Transverse colon (tissue), 4 donors: Measurements from ENCODE around the gene IL1R1. TPM values are rescaled to one million over a fixed set of nuclear protein-coding genes. Genes with fewer than 3 reads are reported as not detected.

Experiments used
- DNase-seq: peaks from one replicate; pipeline ENCODE4 v3.0.0-alpha.2; 2019
- H3K27ac ChIP-seq, 4 donors: fragments of 200-600 bp; sonication (generic); 2 replicates each; pipeline ENCODE4 v1.5.1; 2016 to 2018; ENCODE audit warnings: inconsistent platforms in 4 of 4
- H3K27me3 ChIP-seq: fragments of 200-600 bp; sonication (generic); 2 replicates; pipeline ENCODE4 v1.5.1; 2017; ENCODE audit warnings: inconsistent platforms
- H3K36me3 ChIP-seq, 4 donors: fragments of 200-600 bp; sonication (generic); 2 replicates each; pipeline ENCODE4 v1.5.1; 2017 to 2019; ENCODE audit warnings: inconsistent platforms in 4 of 4
- H3K4me1 ChIP-seq, 4 donors: fragments of 200-600 bp; sonication (generic); 2 replicates each; pipeline ENCODE4 v1.5.1; 2017 to 2020; ENCODE audit warnings: inconsistent platforms in 4 of 4
- H3K4me3 ChIP-seq, 4 donors: fragments of 200-600 bp; sonication (generic); 1 replicate in 1 of 4; 2 replicates in 3 of 4; pipeline versions ENCODE4 v1.5.1 to v1.6.1; 2017 to 2019; ENCODE audit warnings: inconsistent platforms in 4 of 4
- H3K9me3 ChIP-seq, 2 donors: fragments of 200-600 bp; sonication (generic); 2 replicates each; pipeline ENCODE4 v1.5.1; 2017 to 2019; ENCODE audit warnings: inconsistent platforms in 2 of 2
- EP300 ChIP-seq: sonication (generic); formaldehyde crosslinking; IDR thresholded peaks from one replicate; pipeline ENCODE4 v1.6.1; 2017; ENCODE audit warnings: antibody characterized with exemption, low read depth
- POLR2A ChIP-seq: fragments of 450-650 bp; IDR thresholded peaks from one replicate; pipeline ENCODE4 v1.6.1; 2016; ENCODE audit warnings: antibody characterized with exemption, mild to moderate bottlenecking, moderate library complexity
- POLR2AphosphoS5 ChIP-seq, 3 donors: sonication (generic); formaldehyde crosslinking; IDR thresholded peaks; one replicate each; pipeline ENCODE4 v1.6.1; 2016; ENCODE audit warnings: antibody characterized with exemption in 3 of 3
- WGBS, 2 donors: methylation state at CpG; one replicate each; pipeline ENCODE4 v1.1.5; 2018; ENCODE audit warnings: low coverage in 1 of 2; 5-methylcytosine and 5-hydroxymethylcytosine counted together
- in situ Hi-C, 4 donors: fragments of 200-750 bp; cut with MboI; loops; one replicate each; pipeline versions ENCODE4 v1.15.0 to v1.15.1; 2017; ENCODE audit warnings: low sequenced_read_pairs in 3 of 4, low pct_ligation_motif_present in 1 of 4, low pct_unique_long_range_greater_than_20kb in 1 of 4
- intact Hi-C: fragments of 100-400 bp; cut with DNase I; formaldehyde crosslinking; loops from one replicate; pipeline ENCODE4 v1.15.1; 2023; ENCODE audit warnings: low total_unique reads
- total RNA-seq, 4 donors: library from RNA; depleted of rRNA; stranded (reverse); fragments of >200 nt; gene quantifications; one replicate each; pipeline ENCODE4 v1.1.0, GENCODE V29; 2016
- TF ChIP-seq, protein P1 (sequence below), 5 experiments: fragments of 200-600 bp in 3 of 5; fragments of 450-650 bp in 2 of 5; sonication (generic) in 3 of 5; IDR thresholded peaks; 1 replicate in 2 of 5; 2 replicates in 3 of 5; pipeline ENCODE4 v1.5.1; 2016 to 2017; ENCODE audit warnings: antibody characterized with exemption in 5 of 5, inconsistent platforms in 3 of 5, mild to moderate bottlenecking in 2 of 5, moderate library complexity in 1 of 5

The IL1R1 gene
- total RNA-seq, 4 donors from 2014 or later: 20.2 to 58.0 (median 36.2) TPM

DNA sequence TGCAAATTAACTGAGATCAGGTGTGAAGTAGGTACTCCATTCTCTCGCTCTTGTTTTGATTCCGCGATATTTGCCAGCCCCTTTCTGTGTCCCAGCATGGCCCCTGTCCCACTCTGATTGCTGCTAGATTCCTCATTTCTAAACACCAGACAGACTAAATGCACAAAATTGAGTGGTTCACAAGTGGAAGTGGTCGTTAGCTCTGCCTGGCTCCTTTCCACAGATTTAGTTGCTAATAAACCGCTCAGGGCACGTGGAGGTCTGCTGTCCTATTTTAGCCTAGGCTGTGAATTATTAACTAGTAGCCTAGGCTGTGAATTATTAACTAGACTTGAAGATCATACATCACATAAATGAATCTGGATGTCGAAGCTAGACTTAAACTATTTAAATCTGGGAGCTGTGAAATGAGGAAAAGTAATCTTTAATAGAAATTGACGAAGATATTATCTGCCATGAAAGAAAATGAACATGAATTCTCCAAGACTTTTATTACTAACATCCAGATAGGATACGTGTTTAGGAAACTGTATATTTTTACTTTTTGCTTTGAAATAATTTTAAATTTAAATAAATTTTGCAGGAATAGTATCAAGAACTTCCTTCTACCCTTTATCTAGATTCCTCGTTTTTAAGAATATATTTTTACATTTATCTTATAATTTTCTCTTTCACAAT, 48.0 kb downstream of the IL1R1 start:
- Histone ChIP-seq H3K27ac (no peak overlapping the region), H3K4me1 (peaks cover 0 to 19% (median 7%) of the 10 kb centered on the region in 4 donors), H3K9me3 (no peaks in the 10 kb centered on the region), H3K27me3 (no peaks in the 10 kb centered on the region), H3K4me3 (no peak overlapping the region), H3K36me3 (no peaks in the 10 kb centered on the region)
- 73 to 77% methylated on average over 9 to 10 of the region's 10 CpGs for WGBS, 2 donors
- in situ Hi-C loops (no loop called here), intact Hi-C loops (no loop called here)
- no peak for DNase-seq
- TF ChIP-seq, protein P1, sequence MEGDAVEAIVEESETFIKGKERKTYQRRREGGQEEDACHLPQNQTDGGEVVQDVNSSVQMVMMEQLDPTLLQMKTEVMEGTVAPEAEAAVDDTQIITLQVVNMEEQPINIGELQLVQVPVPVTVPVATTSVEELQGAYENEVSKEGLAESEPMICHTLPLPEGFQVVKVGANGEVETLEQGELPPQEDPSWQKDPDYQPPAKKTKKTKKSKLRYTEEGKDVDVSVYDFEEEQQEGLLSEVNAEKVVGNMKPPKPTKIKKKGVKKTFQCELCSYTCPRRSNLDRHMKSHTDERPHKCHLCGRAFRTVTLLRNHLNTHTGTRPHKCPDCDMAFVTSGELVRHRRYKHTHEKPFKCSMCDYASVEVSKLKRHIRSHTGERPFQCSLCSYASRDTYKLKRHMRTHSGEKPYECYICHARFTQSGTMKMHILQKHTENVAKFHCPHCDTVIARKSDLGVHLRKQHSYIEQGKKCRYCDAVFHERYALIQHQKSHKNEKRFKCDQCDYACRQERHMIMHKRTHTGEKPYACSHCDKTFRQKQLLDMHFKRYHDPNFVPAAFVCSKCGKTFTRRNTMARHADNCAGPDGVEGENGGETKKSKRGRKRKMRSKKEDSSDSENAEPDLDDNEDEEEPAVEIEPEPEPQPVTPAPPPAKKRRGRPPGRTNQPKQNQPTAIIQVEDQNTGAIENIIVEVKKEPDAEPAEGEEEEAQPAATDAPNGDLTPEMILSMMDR (IDR thresholded peaks at IDR 0.05): no peak
- TF ChIP-seq POLR2AphosphoS5 (IDR thresholded peaks at IDR 0.05): no peak
- TF ChIP-seq EP300: no peak
- TF ChIP-seq POLR2A: no peak

DNA sequence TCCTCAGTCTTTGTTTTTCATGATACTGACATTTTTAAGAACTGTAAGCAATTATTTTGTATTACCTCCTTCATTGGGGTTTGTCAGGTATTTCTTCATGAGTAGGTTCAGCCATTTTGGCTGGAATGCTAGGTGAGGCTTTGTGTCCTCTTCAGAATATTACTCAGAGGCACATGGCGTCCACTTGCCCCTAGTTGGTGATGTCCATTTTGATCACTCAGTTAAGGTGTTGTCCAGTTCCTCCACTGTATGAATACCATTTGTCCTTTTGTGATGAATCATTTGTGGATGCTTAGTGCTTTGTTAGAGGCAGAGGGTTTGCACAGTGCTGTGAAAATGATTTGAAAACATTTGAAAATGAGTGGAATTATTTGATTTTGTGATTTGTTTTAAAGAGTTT, 49.0 kb downstream of the IL1R1 start:
- 75 to 100% methylated on average over 1 of the region's 1 CpG for WGBS, 2 donors
- Histone ChIP-seq H3K27me3 (no peaks in the 10 kb centered on the region), H3K4me1 (peaks cover 0 to 19% (median 7%) of the 10 kb centered on the region in 4 donors), H3K36me3 (no peaks in the 10 kb centered on the region), H3K4me3 (no peak overlapping the region), H3K27ac (no peak overlapping the region), H3K9me3 (no peaks in the 10 kb centered on the region)
- TF ChIP-seq POLR2A (no peak), POLR2AphosphoS5 (IDR thresholded peaks at IDR 0.05) (no peak), EP300 (no peak)
- TF ChIP-seq, protein P1 (IDR thresholded peaks at IDR 0.05): no peak
- no peak for DNase-seq
- in situ Hi-C loops (no loop called here), intact Hi-C loops (no loop called here)

DNA sequence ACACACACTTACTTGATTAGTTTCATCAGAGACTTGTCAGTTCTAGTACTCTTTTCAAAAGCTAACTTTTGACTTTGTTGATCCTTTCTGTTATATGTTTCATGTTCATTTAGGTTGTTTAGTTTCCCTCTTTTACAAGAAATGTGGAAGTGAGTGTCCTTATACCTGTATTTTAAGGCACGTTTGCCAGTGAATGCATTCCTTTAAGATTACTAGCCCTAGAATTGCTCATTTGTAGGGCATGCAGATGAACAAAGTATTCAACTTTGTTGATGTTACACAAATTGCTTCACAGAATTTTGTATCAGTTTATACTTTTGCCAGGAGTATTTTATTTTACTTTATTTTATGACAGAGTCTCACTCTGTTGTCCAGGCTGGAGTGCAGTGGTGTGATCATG, 50.5 kb downstream of the IL1R1 start:
- 63 to 83% methylated on average over 1 of the region's 1 CpG for WGBS, 2 donors
- TF ChIP-seq POLR2A (no peak), EP300 (no peak), POLR2AphosphoS5 (IDR thresholded peaks at IDR 0.05) (no peak)
- TF ChIP-seq, protein P1 (IDR thresholded peaks at IDR 0.05): no peak
- in situ Hi-C loops (no loop called here), intact Hi-C loops (no loop called here)
- no peak overlapping the region for H3K27ac ChIP-seq
- peaks cover 0 to 7% (median under 1%) of the 10 kb centered on the region in 4 donors for H3K4me1 ChIP-seq
- H3K9me3 ChIP-seq: no peaks in the 10 kb centered on the region
- no peaks in the 10 kb centered on the region for H3K36me3 ChIP-seq
- DNase-seq: no peak
- no peaks in the 10 kb centered on the region for H3K27me3 ChIP-seq
- no peak overlapping the region for H3K4me3 ChIP-seq

DNA sequence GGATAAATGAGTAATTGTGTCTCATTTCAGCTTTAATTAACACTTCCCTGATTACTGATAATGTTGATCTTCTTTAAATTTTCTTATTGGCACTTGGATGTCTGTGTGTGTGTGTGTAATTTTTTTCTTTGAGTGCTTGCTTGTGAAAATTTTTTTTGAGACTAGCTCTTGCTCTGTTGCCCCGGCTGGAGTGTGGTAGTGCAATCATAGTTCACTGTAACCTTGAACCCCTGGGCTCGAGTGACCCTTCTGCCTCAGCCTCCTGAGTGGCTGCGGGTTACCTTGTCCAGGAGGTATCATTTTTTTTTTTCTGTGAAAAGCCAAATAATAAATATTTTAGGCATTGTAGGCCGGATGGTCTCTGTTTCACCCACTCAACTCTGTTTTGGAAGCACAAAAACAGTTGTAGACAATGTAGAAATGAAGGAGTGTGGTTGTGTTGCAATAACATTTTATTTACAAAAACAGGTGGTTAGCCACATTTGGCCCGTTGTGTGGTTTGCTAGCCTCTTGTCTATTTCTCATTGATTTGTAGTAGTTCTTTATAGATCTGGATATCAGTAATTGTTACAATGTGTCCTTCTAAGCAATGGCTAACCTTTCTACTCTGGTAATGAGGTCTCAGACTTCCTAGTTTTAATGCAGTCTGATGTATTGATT, 52.2 kb downstream of the IL1R1 start:
- intact Hi-C loops: no loop called here
- no peak for DNase-seq
- H3K4me1 ChIP-seq: peaks cover 0 to 5% (median 0%) of the 10 kb centered on the region in 4 donors
- no peaks in the 10 kb centered on the region for H3K27me3 ChIP-seq
- in situ Hi-C loops: no loop called here
- no peaks in the 10 kb centered on the region for H3K36me3 ChIP-seq
- H3K9me3 ChIP-seq: no peaks in the 10 kb centered on the region
- TF ChIP-seq POLR2A (no peak), EP300 (no peak), POLR2AphosphoS5 (IDR thresholded peaks at IDR 0.05) (no peak)
- TF ChIP-seq, protein P1 (IDR thresholded peaks at IDR 0.05): no peak
- no peak overlapping the region for H3K4me3 ChIP-seq
- WGBS, 2 donors: 74 to 80% methylated on average over 5 of the region's 5 CpGs
- H3K27ac ChIP-seq: no peak overlapping the region
